HG03565 (cell line): Measurements from ENCODE around the gene FAF1.

Experiments
- ATAC-seq: cut with Tn5 transposase; IDR thresholded peaks from one replicate; pipeline ENCODE4 v1.9.1; 2021; ENCODE audit warnings: mild to moderate bottlenecking, moderate library complexity; ENCODE audit not compliant: unreplicated experiment

Gene FAF1

DNA sequence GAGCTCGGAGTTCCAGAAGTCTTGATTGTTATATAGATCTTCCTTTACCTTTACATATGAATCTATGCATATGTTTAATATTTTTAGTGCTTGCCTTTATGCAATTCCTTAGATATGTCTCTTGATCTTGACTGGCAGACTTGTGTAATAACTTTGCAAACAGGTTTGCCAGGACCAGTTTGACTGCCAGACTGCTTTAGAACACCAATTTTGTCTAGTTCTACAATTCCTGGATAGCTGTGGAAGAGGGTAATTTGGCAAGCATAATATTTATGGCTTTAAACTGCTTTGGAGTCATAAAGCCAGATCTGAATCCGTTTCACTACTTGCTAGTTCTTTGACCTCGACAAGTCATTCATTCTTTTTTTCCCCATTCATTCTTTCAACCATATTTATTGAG, 250.0 kb downstream of the FAF1 start:
- no peak for ATAC-seq

- ATAC-seq, result no peak
These were observed 252.2 kb downstream of the FAF1 start for GRCh38 chr1:50707824-50708223.

DNA sequence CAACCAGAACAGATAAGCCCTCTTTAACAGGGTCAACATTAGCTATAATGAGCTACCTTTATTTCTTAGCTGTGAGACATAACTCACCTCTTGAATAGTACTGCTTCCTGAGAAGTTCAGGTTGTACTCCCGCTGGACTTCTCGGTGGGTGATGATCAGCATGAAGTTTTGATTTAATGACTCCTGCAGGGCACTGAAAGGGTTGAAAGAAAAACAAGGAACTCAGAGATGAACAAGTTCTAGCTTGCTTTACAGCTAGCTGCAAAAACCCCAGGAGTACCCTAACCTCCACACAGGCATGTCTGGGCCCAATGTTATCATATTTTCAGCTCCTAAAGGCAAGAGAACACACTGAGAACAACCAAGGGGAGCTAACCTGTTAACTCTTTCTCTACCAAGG, 254.4 kb downstream of the FAF1 start:
- ATAC-seq, result no peak

- ATAC-seq, result no peak
These were observed 255.0 kb downstream of the FAF1 start for GRCh38 chr1:50705041-50705440.

- ATAC-seq, result no peak
These were observed 255.9 kb downstream of the FAF1 start for GRCh38 chr1:50704126-50704525.

GRCh38 chr1:50703240-50703639, 256.8 kb downstream of the FAF1 start:
- no peak for ATAC-seq

DNA sequence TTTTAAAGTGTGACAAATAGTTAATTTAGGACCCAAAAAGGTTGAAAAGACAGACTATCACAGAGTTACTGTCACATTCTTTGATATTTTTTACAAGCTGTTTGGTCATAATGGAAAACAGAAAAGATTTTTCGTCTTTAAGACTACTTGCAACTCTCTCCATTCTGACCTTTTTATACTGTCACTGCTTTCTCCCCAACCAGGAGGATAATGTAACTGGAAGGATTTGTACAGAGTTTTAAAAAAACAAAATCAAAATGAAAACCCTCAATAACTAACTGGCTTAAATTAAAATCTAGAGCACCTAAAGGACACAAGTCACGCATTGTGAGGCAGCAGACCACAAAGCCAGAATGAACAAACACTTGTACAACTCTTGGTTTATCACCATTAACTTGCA, 257.7 kb downstream of the FAF1 start:
- no peak for ATAC-seq

GRCh38 chr1:50701706-50702317, 258.3 kb downstream of the FAF1 start:
- no peak for ATAC-seq

DNA sequence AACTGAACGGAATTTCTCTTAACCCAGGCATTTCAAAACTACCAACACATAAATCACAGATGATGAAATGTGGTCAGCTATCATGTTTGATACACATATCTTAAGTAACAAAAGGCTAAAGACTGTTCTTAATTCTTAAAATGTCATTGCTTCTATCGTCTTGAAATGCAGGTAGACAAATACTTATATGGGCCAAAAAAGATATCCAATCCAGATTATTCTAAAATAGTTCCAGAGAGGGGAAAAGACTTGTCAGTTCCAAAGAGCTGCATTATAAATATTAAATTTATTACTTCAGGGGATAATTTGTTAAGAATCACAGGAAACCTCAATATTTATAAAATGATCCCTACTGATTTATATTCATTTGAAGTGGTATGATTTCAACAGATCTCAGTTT, 259.4 kb downstream of the FAF1 start:
- ATAC-seq, result no peak

DNA sequence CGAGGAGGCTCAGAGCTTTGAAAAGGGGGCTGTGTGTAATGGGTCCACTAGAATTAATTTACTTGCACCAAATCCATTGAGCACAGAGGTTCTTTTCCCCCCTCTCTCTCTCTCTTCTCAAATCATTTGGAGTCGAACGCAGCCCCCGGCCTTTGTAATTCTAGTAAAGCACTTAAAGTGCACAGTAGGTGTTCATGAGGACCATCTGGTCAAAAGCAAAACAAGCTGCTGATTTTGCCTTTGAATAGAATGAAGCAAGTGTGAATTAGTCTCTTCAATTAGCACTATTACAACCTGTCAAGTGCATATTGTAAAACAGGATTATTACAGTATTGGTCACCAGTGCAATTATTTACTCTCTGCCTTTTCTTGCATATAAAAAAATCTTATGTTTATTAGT, 259.9 kb downstream of the FAF1 start:
- ATAC-seq, result no peak

DNA sequence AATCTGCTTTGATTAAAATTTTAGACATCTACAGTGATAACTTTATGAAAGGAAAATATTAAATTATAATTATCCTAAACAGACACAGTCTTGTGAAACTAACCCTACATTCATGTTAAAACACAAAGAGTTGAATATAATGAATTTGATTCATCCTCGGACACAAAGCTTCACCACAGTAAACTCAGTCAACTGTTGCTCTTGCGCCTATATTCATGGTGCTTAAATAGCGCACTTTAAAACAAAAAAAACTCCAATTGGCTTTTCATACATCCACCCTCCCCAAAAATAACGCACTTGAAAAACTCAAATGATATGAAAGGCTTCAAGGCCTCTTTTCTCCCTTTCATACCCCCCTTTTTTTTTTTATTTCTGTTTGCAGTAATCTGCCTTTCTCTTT, 260.3 kb downstream of the FAF1 start:
- ATAC-seq, result no peak

DNA sequence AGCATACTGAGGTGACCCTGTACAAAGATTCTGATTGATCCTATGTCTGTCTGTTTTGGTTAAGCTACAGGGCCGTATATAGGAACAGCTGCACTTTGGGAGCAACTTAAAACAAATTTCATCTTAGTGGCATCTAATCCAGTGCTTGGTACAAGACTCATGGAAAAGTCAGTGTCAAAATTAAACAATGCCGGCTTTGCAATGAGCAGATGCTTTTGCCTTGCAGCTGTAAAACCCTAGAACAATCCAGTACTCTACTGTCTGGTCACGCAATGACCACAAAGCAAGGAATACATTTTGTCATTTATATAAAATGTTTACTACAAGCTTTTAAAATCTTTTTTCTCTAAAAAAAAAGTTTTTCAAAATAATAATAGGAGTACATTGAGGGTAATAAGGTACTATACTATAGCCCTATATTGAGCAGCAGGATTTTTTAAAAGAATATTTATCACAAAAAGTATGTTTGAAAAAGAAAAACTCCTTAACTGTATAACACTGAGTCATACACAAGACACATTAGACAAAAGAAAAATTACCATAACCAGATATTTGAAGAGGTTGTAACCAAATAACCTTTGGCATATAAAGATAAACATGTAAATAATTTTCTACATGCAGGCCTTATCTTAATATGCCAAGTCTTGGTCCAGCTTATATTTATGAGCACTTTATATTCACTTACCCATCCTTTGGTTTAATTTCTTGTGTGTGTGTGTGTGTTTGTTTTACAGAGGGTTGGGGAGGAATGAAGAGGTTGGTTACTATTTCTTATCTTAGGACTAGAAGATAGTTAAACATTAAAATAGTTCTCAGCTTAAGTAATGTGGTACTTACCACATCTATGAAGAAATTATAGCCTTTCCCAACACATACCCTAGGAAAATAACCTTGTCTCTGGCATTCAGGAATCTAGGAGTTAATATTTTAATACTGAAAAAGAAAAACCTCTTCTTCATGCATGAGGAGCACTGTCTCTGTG, 262.3 kb downstream of the FAF1 start:
- no peak for ATAC-seq

- ATAC-seq, result no peak
These were observed 266.2 kb downstream of the FAF1 start for GRCh38 chr1:50693829-50694228.

GRCh38 chr1:50684185-50684584, 275.9 kb downstream of the FAF1 start:
- ATAC-seq, result no peak

- ATAC-seq, result no peak
These were observed 278.1 kb downstream of the FAF1 start for GRCh38 chr1:50681931-50682330.

- ATAC-seq, result no peak
These were observed 292.2 kb downstream of the FAF1 start for GRCh38 chr1:50667710-50668356.

- ATAC-seq, result no peak
These were observed 292.8 kb downstream of the FAF1 start for GRCh38 chr1:50667272-50667671.

DNA sequence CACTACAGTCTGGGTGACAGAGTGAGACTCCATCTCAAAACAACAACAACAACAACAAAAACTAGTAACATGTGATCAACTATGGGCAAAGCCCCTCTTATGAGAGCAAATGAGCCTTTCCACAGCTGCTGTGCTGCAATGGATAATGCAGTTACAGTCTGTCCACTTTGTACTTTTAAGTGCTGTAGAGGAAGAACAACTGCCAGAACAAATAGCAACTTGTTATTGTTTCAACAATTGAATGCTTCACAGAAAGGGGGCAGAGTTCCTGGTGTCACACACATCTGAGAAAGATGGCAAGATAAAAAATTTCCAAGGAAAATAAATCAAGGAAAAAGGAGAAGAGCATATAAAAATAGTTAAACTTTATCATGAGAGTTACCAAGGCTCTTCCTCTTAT, 293.2 kb downstream of the FAF1 start:
- no peak for ATAC-seq

- no peak for ATAC-seq
These were observed 294.7 kb downstream of the FAF1 start for GRCh38 chr1:50665413-50665812.

DNA sequence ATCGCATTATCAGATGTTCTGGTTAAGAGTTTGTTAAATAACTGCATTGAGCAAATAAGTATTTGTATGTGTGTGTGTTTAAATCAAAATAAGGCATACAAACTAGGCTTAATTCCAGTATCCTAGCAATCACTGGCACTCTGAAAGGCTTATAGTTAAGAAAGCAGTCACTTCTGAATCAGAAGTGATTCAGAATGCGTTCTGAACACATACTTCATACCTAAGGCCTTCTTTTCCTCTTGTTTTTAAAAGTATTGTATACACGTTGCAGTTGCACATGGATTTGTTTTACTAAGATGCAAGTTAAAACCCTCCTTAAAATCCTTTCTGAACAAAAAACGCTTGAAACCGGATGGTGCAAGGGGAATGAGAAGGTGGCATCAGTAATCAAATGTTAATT, 298.4 kb downstream of the FAF1 start:
- no peak for ATAC-seq

DNA sequence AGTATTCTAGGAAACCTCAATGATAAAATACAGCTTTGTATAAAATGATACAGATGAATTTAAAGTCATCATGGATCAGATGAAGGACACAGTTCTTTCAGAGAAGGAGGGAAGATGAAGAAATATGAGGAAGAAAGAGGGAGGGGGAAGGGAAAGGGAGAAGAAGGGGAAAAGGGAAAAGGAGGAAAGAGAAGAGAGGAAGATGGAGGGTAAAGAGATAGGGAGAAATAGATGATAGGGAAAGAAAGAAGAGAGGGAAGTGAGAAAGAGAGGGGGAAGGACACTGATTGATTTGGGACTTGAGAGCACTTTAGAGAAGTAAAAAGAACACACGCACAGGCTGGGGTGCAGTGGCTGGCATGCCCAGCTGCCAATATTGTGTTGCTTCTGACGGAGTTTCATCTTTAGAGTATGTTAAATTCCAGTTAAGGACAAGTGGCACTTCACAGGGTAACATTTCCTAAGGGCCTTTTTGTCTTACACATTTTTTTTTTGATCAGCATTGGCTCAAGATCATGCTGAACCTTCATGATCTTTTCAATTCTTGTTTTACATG, 300.9 kb downstream of the FAF1 start:
- ATAC-seq, result no peak
